Bronchial epithelial cell (primary cell): ENCODE data around the gene OR52W1. TPM values are rescaled to one million over a fixed set of nuclear protein-coding genes. Genes with fewer than 3 reads are reported as not detected.
A peak's percentile ranks its signal among the peaks of the same experiment; 100 is the strongest.
"Not testable (repeated sequence)": the region's sequence is repeated elsewhere in the genome, so short reads cannot be mapped to it uniquely, and the experiment has no call there.

Experiments used
- DNase-seq: peaks from one replicate; pipeline ENCODE4 v3.0.0-alpha.2; 2010; ENCODE audit warnings: low read depth
- FAIRE-seq: peaks from 2 replicates; lab custom pipeline; 2011; peaks lifted over from hg19 to GRCh38; lab: Jason Lieb, UNC
- H3K27me3 ChIP-seq: 2 replicates; pipeline ENCODE4 v1.5.1; 2011; ENCODE audit warnings: low read length; ENCODE audit not compliant: control insufficient read depth, insufficient read depth
- H3K36me3 ChIP-seq: 2 replicates; pipeline ENCODE4 v1.5.1; 2011; ENCODE audit warnings: low read length; ENCODE audit not compliant: control insufficient read depth, insufficient read depth
- H3K4me3 ChIP-seq: 2 replicates; pipeline ENCODE4 v1.5.1; 2011; ENCODE audit warnings: mild to moderate bottlenecking, low read depth, low read length, control low read depth
- total RNA-seq: library from RNA; depleted of rRNA; stranded (reverse); fragments of >200 nt; gene quantifications from 2 replicates; pipeline ENCODE4 v1.2.1, GENCODE V29; 2014
- TF ChIP-seq, protein P1 (sequence below): IDR thresholded peaks from 2 replicates; pipeline ENCODE4 v1.5.1; 2011; ENCODE audit warnings: mild to moderate bottlenecking, moderate library complexity, low read length, control low read depth, inconsistent platforms; ENCODE audit not compliant: insufficient read depth, severe bottlenecking

OR52W1 gene
- total RNA-seq, 1 donor from 2014 or later = not detected

DNA sequence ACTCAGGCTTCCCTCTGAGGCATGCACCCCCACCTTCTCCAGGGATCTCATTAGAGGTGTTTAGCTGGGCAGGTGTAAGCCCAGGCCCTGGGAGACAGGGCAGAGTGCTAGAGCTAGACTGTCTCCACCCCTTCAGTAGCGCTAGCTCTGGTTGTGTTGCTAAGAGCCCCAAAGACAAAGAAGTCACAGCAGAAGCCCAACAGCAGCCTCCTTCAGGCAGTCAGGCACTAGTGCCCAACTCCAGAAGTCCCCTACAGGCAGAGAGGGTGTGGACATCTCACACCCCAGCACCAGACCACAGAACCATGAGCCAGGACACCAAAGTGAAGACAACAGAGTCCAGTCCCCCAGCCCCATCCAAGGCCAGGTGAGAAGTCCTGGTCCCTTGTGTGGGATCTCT is 39.9 kb downstream of the OR52W1 start, which contains the start of gene CNGA4:
Gene CNGA4, plus strand, starts transcription at position 188 of the 400 bp plus-strand sequence. Its CDS starts 118 bp downstream, at position 306.
- H3K36me3 ChIP-seq = no peaks in the 10 kb centered on the region
- FAIRE-seq (no peak), DNase-seq (no peak)
- no peaks in the 10 kb centered on the region for H3K27me3 ChIP-seq
- H3K4me3 ChIP-seq = no peak within 1 kb of the TSS
- TF ChIP-seq, protein P1, sequence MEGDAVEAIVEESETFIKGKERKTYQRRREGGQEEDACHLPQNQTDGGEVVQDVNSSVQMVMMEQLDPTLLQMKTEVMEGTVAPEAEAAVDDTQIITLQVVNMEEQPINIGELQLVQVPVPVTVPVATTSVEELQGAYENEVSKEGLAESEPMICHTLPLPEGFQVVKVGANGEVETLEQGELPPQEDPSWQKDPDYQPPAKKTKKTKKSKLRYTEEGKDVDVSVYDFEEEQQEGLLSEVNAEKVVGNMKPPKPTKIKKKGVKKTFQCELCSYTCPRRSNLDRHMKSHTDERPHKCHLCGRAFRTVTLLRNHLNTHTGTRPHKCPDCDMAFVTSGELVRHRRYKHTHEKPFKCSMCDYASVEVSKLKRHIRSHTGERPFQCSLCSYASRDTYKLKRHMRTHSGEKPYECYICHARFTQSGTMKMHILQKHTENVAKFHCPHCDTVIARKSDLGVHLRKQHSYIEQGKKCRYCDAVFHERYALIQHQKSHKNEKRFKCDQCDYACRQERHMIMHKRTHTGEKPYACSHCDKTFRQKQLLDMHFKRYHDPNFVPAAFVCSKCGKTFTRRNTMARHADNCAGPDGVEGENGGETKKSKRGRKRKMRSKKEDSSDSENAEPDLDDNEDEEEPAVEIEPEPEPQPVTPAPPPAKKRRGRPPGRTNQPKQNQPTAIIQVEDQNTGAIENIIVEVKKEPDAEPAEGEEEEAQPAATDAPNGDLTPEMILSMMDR = no peak

DNA sequence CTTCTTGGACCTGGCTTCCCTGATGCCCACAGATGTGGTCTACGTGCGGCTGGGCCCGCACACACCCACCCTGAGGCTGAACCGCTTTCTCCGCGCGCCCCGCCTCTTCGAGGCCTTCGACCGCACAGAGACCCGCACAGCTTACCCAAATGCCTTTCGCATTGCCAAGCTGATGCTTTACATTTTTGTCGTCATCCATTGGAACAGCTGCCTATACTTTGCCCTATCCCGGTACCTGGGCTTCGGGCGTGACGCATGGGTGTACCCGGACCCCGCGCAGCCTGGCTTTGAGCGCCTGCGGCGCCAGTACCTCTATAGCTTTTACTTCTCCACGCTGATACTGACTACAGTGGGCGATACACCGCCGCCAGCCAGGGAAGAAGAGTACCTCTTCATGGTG is 41.1 kb downstream of the OR52W1 start:
- DNase-seq = no peak
- FAIRE-seq = no peak
- TF ChIP-seq, protein P1 = no peak
- Histone ChIP-seq H3K27me3 (no peaks in the 10 kb centered on the region), H3K4me3 (no peak overlapping the region), H3K36me3 (no peaks in the 10 kb centered on the region)

DNA sequence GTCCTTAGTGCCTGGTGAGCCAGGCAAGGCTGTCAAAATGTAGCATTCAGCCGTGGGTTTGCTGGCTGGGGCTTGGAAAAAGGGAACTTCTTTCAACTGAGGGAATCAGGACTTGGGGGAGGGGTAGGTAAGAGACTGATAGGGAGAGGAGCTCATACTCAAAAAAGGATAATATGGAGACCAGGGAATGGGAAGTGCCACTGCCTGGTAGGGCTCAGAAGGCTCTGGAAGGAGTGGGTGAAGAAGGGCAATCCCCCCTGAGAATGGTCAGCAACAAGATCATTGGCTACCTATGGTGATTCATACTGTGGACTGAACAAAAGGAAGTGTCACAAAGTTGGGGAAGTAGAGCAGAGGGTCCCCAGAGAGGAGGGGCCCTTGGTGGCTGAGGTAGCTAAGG is 41.8 kb downstream of the OR52W1 start:
- TF ChIP-seq, protein P1 = no peak
- Histone ChIP-seq H3K4me3 (no peak overlapping the region), H3K27me3 (no peaks in the 10 kb centered on the region), H3K36me3 (no peaks in the 10 kb centered on the region)
- FAIRE-seq (no peak), DNase-seq (no peak)

DNA sequence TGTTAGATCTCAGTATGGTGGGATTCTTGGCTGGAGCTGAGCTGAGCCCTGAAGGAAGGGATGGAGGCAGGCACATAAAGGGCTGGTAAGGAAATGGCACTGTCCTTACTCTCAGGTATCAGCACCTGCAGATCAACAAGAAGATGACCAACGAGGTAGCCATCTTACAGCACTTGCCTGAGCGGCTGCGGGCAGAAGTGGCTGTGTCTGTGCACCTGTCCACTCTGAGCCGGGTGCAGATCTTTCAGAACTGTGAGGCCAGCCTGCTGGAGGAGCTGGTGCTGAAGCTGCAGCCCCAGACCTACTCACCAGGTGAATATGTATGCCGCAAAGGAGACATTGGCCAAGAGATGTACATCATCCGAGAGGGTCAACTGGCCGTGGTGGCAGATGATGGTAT is 42.3 kb downstream of the OR52W1 start:
- Histone ChIP-seq H3K36me3 (no peaks in the 10 kb centered on the region), H3K27me3 (no peaks in the 10 kb centered on the region), H3K4me3 (no peak overlapping the region)
- FAIRE-seq (no peak), DNase-seq (no peak)
- TF ChIP-seq, protein P1 = no peak

DNA sequence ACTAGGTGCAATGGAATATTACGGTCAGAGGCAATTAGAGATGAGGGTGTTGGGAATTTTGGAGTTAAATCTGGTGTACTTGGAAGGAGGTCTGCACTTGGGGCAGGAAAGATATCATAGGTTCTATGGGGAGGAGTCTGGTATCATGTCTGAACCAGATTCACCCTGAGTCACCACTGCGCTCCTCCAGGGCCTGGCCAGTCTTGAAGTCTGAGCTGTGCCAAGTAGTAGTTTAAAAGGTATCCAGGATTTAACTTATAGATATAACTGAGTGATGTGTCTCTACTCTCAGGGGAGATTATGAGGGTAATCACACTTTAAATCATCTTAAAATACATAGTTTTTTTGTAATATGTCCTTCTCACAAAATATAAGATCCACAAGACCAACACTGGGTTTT is 46.5 kb downstream of the OR52W1 start:
- FAIRE-seq (no peak), DNase-seq (peak; percentile 64)
- no peaks in the 10 kb centered on the region for H3K36me3 ChIP-seq
- no peak overlapping the region for H3K4me3 ChIP-seq
- TF ChIP-seq, protein P1 = no peak
- no peaks in the 10 kb centered on the region for H3K27me3 ChIP-seq

DNA sequence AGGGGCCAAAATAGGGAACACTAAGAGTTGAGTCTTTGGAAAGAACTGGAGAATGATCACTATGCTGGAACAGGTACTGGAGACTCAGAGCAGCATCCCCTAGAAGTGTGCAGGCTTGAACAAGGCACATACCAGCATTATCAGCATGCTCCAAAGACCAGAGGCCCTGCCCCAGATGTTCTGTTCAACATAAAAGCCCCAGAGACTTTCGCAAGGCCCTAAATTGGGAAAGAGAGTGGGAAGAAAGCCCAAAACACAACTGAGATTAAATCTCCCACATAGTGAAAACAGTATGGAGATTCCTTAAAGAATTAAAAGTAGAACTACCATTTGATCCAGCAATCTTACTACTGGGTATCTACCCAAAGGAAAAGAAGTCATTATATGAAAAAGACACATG is 49.2 kb downstream of the OR52W1 start:
- Histone ChIP-seq H3K4me3 (no peak overlapping the region), H3K36me3 (no peaks in the 10 kb centered on the region), H3K27me3 (no peaks in the 10 kb centered on the region)
- FAIRE-seq = no peak
- TF ChIP-seq, protein P1 = no peak
- no peak for DNase-seq

DNA sequence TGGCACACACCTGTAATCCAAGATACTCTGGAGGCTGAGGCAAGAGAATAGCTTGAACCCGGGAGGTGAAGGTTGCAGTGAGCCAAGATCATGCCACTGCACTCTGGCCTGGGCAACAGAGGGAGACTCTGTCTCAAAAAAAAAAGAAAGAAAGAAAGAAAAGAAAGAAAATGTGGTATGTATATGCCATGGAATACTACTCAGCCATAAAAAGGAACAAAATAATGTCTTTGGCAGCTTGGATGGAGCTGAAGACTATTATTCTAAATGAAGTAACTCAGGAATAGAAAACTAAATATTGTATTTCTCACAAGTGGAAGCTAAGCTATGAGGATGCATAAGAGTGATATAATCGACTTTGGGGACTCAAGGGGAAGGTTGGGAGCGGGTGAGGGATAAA is 49.9 kb downstream of the OR52W1 start:
- H3K27me3 ChIP-seq, FAIRE-seq, H3K36me3 ChIP-seq, DNase-seq, H3K4me3 ChIP-seq: not testable (repeated sequence)
